Hematopoietic multipotent progenitor cell treated with erythropoietin and hydrocortisone succinate and interleukin-3 and kit ligand, for 6 days (in vitro differentiated cells): ENCODE measurements around the gene NHP2.
"Not testable (repeated sequence)": the region's sequence is repeated elsewhere in the genome, so short reads cannot be mapped to it uniquely, and the experiment has no call there.

ENCODE experiments used
- DNase-seq: peaks from one replicate; pipeline ENCODE4 v3.0.0-alpha.2; 2015

NHP2 gene

GRCh38 chr5:178130234-178130575, 23.5 kb downstream of the NHP2 start:
- not testable (repeated sequence) for DNase-seq

DNA sequence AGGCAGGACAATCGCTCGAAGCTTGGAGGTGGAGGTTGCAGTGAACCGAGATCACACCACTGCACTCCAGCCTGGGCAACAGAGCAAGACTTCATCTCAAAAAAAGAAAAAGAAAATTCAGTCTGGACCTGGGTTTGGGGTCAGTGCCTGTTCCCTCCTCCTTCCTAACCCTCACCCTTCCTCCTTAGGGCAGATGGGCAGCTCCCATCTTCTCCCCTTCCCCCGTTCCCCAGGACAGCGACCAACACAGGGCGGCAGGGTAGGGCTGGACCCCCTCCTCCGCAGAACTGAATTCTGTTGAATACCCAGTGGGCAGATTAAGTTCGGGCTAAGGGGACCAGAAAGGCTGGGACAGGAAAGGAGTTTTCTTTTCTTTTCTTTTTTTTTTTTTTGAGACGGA, 24.4 kb downstream of the NHP2 start:
- DNase-seq, result no peak

GRCh38 chr5:178127300-178128009, 26.2 kb downstream of the NHP2 start:
- DNase-seq, result peak; percentile 91

GRCh38 chr5:178126556-178126955, 27.1 kb downstream of the NHP2 start:
- DNase-seq, result peak; percentile 61

GRCh38 chr5:178125253-178125906, 28.3 kb downstream of the NHP2 start:
- no peak for DNase-seq

DNA sequence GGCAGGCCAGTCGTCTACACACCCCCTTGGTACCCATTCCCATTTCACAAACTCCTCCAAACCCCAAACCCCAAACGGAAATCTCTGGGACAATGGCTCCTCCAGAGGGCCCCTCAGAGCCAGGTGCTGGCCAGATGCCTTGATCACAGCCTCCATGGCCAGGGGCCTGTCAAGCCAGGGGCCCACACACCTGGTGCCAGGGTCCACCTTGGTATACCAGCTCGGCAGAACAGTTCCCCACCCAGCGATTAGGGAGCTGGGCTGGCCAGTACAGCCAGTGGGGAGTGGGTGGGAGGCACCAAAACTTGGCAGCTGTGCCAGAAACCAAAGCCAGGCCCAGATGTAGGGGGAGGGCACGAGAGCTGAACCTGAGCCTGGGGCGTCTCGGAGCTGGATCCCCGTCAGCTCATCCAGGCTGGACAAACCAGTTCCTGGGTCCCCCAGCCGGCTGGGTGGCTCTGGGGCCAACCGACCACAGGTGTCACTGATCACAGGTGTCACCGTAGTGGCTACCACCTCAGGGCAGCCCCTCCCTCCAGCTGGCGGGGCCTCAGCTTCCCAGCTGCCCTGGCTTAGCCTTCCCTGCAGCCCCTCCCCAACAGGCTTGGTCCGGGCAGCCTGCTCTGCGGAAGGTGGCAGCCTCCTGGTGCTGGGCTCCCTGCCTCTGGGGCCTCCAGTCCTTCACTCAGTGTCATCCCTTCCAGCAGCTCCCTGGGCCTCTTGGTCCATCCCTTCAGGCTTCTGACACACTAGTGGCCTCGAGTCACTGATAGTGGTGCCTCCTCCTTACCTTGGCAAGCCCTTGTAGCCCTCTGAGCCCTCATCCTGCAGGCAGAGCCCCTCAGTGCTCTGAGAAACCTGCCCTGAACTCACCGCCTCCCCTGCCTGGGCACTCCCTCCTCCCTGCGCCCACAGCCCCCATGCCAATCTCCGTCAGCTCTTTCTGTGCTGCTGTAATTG, 29.4 kb downstream of the NHP2 start:
- no peak for DNase-seq

GRCh38 chr5:178123094-178123965, 30.4 kb downstream of the NHP2 start:
- DNase-seq, result peak; percentile 67

GRCh38 chr5:178122346-178122745, 31.3 kb downstream of the NHP2 start:
- no peak for DNase-seq

- DNase-seq, result no peak
Measured at GRCh38 chr5:178121391-178122276, 32.1 kb downstream of the NHP2 start.

DNA sequence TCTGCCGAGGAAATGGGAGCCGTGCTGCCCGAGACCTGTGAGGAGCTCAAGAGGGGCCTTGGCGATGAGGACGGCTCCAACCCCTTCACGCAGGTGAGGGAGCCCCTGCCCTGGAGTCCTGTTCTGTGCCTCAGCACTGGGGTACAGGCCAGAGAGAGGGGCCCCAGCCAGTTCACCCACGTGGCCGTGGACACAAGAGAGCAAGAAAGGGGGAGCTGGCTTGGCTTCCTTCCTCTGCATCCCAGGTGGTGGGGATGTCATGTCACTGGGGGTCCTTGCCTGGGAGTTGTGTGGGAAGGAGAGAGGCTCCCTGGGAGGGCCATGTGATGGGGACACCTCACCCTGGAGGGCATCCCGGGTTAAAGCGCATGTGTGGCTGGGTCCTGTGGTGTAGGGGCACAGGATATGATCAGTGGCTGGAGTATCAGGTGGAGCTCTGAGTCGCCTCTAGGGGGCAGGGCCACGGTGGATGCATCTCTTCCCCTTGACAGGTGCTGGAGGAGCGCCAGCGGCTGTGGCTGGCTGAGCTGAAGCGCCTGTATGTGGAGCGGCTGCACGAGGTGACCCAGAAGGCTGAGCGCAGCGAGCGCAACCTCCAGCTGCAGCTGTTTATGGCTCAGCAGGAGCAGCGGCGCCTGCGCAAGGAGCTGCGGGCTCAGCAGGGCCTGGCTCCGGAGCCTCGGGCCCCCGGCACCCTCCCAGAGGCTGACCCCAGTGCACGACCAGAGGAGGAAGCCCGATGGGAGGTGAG, 32.9 kb downstream of the NHP2 start:
- peak; percentile 97 for DNase-seq

GRCh38 chr5:178119915-178120606, 33.6 kb downstream of the NHP2 start:
- DNase-seq, result no peak

GRCh38 chr5:178117923-178118701, 35.6 kb downstream of the NHP2 start:
- DNase-seq, result no peak

- peak; percentile 78 for DNase-seq
Measured at GRCh38 chr5:178116143-178116885, 37.4 kb downstream of the NHP2 start.

DNA sequence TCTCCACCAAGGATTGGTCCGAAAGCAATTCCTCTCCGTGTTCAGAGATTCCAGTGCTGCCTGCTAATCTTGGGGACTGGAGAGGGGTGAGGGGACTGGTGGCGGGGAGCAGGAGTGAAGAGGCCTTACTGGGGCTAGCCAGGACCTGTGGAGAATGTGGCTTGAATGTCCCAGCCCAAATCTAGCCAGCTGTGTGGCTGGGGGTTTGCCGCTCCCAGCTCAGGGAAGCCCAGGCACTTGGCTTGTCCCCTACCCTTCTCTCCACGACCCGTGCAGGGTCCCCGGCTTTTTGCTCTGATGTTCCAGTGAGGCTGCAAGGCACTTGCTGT, 37.9 kb downstream of the NHP2 start:
- no peak for DNase-seq

GRCh38 chr5:178115136-178115813, 38.4 kb downstream of the NHP2 start:
- DNase-seq, result no peak

DNA sequence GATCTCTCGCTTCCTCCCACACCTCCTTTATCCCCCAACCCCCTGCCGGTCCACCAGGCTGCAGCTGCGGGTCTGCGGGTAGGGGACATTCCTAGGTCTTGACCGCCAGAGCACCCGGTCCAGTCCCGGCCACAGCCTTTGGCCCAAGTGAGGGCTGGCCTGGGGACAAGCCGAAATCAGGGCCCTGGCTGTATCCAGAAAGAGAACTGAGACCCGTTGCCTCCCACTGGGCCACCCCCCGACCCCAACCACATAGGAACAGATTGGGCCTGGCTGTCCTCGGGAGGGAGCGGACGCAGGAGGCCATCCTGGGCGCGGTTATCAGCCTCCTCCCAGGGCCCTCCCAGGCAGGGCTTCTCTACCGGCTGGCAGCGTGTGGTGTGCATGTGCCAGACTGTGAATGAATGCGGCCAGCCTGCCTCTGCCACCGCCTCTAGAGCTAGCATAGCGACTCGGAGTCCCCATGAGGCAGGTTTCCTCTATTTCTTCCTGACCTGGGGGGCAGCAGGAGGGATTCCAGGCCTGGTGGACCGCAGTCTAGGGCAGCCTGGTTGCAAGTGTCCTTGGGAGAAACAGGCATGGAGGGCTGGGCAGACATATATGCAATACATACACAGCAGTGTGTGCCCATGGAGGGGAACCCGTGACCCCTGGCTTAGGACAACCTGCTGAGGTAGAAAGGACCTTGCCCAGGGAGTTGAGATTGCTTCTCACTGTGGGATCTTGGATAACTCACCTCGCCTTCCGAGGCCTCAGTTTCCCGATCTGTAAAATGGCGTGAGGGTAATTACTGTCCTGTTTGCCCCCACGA, 39.2 kb downstream of the NHP2 start:
- peak; percentile 87 for DNase-seq

DNA sequence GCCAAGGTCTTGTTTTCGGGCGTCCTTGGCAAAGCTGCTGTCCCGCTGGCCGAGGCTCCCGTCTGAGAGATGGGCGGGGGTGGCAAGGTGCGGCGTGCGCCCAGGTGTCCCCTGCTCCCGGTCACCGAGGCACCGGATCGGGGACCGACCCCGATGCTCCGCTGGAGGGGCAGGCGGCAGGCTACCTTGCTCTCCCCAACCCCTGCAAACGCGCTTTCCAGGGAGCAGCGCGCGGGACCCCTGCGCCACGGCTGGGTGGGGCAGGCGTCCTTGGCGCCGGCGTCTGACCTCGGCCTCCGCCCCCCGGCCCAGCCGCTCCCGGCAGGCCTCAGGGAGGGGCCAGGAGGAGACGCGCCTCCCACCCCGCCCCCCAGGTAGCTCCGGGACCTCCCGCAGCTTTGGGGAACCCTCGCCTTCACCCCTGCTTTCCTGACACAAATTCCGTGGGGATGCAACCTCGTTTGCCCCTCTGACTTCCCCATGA, 39.8 kb downstream of the NHP2 start:
- DNase-seq, result no peak
